Loucy (cell line): ENCODE data around the gene BAX.

Experiments used
- H2AFZ ChIP-seq: fragments of 200-600 bp; sonication (generic); 2 replicates; pipeline ENCODE4 v1.6.0; 2016; ENCODE audit warnings: antibody characterized with exemption, mild to moderate bottlenecking, low read length, moderate library complexity
- H3F3A ChIP-seq: fragments of 200-600 bp; 2 replicates; pipeline ENCODE4 v1.6.0; 2016; ENCODE audit warnings: antibody characterized with exemption, low read depth, mild to moderate bottlenecking
- H3K27me3 ChIP-seq: fragments of 200-600 bp; sonication (generic); 2 replicates; pipeline ENCODE4 v1.6.1; 2014; ENCODE audit warnings: low read length, mild to moderate bottlenecking; ENCODE audit not compliant: insufficient read depth, poor library complexity, severe bottlenecking
- H3K36me3 ChIP-seq: fragments of 200-600 bp; sonication (generic); 2 replicates; pipeline ENCODE4 v1.6.1; 2016; ENCODE audit warnings: low read length; ENCODE audit not compliant: insufficient read depth
- H3K4me1 ChIP-seq: fragments of 200-600 bp; sonication (generic); 2 replicates; pipeline ENCODE4 v1.5.1; 2014; ENCODE audit warnings: low read length, mild to moderate bottlenecking; ENCODE audit not compliant: insufficient read depth, poor library complexity, severe bottlenecking
- H3K4me2 ChIP-seq: fragments of 200-600 bp; sonication (generic); 2 replicates; pipeline ENCODE4 v1.6.0; 2014; ENCODE audit warnings: antibody characterized with exemption, low read length, low read depth, mild to moderate bottlenecking; ENCODE audit not compliant: poor library complexity, severe bottlenecking
- H3K4me3 ChIP-seq: fragments of 200-600 bp; sonication (generic); 2 replicates; pipeline ENCODE4 v1.5.1; 2014; ENCODE audit warnings: low read length, mild to moderate bottlenecking, mixed read lengths; ENCODE audit not compliant: poor library complexity, severe bottlenecking
- H3K79me2 ChIP-seq: fragments of 200-600 bp; sonication (generic); 2 replicates; pipeline ENCODE4 v1.6.1; 2014; ENCODE audit warnings: low read length; ENCODE audit not compliant: insufficient read depth
- H3K9ac ChIP-seq: fragments of 200-600 bp; sonication (generic); 2 replicates; pipeline ENCODE4 v1.6.0; 2014; ENCODE audit warnings: mild to moderate bottlenecking, low read depth, low read length, moderate library complexity; ENCODE audit not compliant: poor library complexity, severe bottlenecking
- H3K9me2 ChIP-seq: fragments of 200-600 bp; sonication (generic); replicated peaks from 2 replicates; pipeline ENCODE4 v1.6.1; 2016; ENCODE audit warnings: low read depth, low read length, mixed read lengths
- H3K9me3 ChIP-seq: fragments of 200-600 bp; sonication (generic); 2 replicates; pipeline ENCODE4 v1.6.1; 2014; ENCODE audit warnings: mild to moderate bottlenecking, antibody characterized with exemption, low read length, low read depth; ENCODE audit not compliant: insufficient read depth
- H4K20me1 ChIP-seq: fragments of 200-600 bp; sonication (generic); 2 replicates; pipeline ENCODE4 v1.6.0; 2014; ENCODE audit warnings: antibody characterized with exemption, low read length, mild to moderate bottlenecking; ENCODE audit not compliant: insufficient read depth, poor library complexity, severe bottlenecking
- CTCF ChIP-seq: fragments of 200-600 bp; sonication (generic); conservative IDR thresholded peaks from 2 replicates; pipeline ENCODE4 v1.5.1; 2014; ENCODE audit warnings: mild to moderate bottlenecking, antibody characterized with exemption, low read length
- EZH2phosphoT487 ChIP-seq: fragments of 200-600 bp; IDR thresholded peaks from 2 replicates; pipeline ENCODE4 v1.6.1; 2018; ENCODE audit warnings: antibody characterized with exemption, mild to moderate bottlenecking, moderate library complexity, borderline replicate concordance

BAX gene

GRCh38 chr19:48953990-48954594 is 583 bp upstream of the BAX start:
- H3K36me3 ChIP-seq = no peaks in the 10 kb centered on the region
- peaks cover 19% of the 10 kb centered on the region for H3K79me2 ChIP-seq
- H3K4me1 ChIP-seq = peaks cover 9% of the 10 kb centered on the region
- TF ChIP-seq EZH2phosphoT487 (no peak), CTCF (no peak)
- H3K4me2 ChIP-seq = peak overlapping the region; percentile 88
- no peaks in the 10 kb centered on the region for H3F3A ChIP-seq
- peak overlapping the region; percentile 81 for H3K4me3 ChIP-seq
- no peaks in the 10 kb centered on the region for H3K27me3 ChIP-seq
- H3K9me3 ChIP-seq = no peaks in the 10 kb centered on the region
- peak overlapping the region; percentile 97 for H3K9ac ChIP-seq
- no peaks in the 10 kb centered on the region for H3K9me2 ChIP-seq
- H2AFZ ChIP-seq = peak overlapping the region; percentile 87
- no peaks in the 10 kb centered on the region for H4K20me1 ChIP-seq

GRCh38 chr19:48955308-48955958 is 758 bp downstream of the BAX start:
- Histone ChIP-seq H3K4me1 (peaks cover 9% of the 10 kb centered on the region), H2AFZ (no peak overlapping the region), H3K36me3 (no peaks in the 10 kb centered on the region), H3K79me2 (peaks cover 19% of the 10 kb centered on the region), H3F3A (no peaks in the 10 kb centered on the region), H3K4me3 (peak overlapping the region; percentile 81), H3K9ac (peak overlapping the region; percentile 97), H3K9me3 (no peaks in the 10 kb centered on the region), H3K4me2 (peak overlapping the region; percentile 88), H3K9me2 (no peaks in the 10 kb centered on the region), H3K27me3 (no peaks in the 10 kb centered on the region), H4K20me1 (no peaks in the 10 kb centered on the region)
- TF ChIP-seq CTCF (no peak; the same call in 1 of the 2 replicates), EZH2phosphoT487 (no peak)

- no peaks in the 10 kb centered on the region for H3K9me3 ChIP-seq
- H3K79me2 ChIP-seq = peaks cover 19% of the 10 kb centered on the region
- no peak overlapping the region for H3K4me2 ChIP-seq
- no peak for TF ChIP-seq EZH2phosphoT487
- TF ChIP-seq CTCF = no peak
- no peaks in the 10 kb centered on the region for H3K9me2 ChIP-seq
- H3K4me1 ChIP-seq = peaks cover 16% of the 10 kb centered on the region
- no peak overlapping the region for H2AFZ ChIP-seq
- no peak overlapping the region for H3K9ac ChIP-seq
- H3K36me3 ChIP-seq = no peaks in the 10 kb centered on the region
- H4K20me1 ChIP-seq = no peaks in the 10 kb centered on the region
- no peak overlapping the region for H3K4me3 ChIP-seq
- H3K27me3 ChIP-seq = no peaks in the 10 kb centered on the region
- no peaks in the 10 kb centered on the region for H3F3A ChIP-seq
Observed at GRCh38 chr19:48958006-48958405, 3.3 kb downstream of the BAX start.
